Measurements from ENCODE around the gene FILIP1.

FILIP1 gene

DNA sequence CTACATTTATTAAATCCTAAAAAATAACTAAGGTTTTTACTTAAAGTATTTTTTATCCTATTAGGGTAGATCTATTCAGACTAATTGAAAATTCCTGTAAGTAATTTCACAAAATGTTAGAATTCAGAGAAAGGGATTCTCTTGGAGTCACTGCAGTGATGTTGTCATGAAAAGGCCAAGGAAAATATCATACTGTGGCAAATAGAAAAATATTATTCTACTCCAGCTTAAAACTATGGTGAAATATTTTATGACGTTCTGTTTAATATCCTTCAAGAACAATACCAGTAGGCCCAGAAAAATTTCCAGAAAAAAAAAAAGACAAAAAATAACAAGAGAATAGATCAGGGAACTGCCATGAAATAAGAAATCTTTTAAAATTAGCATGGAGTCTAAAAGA lies 73.6 kb downstream of the FILIP1 start:
- no peak for TF ChIP-seq EZH2phosphoT487 (IDR thresholded peaks at IDR 0.05; ENCODE audit: borderline replicate concordance)
- TF ChIP-seq, protein P1, sequence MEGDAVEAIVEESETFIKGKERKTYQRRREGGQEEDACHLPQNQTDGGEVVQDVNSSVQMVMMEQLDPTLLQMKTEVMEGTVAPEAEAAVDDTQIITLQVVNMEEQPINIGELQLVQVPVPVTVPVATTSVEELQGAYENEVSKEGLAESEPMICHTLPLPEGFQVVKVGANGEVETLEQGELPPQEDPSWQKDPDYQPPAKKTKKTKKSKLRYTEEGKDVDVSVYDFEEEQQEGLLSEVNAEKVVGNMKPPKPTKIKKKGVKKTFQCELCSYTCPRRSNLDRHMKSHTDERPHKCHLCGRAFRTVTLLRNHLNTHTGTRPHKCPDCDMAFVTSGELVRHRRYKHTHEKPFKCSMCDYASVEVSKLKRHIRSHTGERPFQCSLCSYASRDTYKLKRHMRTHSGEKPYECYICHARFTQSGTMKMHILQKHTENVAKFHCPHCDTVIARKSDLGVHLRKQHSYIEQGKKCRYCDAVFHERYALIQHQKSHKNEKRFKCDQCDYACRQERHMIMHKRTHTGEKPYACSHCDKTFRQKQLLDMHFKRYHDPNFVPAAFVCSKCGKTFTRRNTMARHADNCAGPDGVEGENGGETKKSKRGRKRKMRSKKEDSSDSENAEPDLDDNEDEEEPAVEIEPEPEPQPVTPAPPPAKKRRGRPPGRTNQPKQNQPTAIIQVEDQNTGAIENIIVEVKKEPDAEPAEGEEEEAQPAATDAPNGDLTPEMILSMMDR (conservative IDR thresholded peaks at IDR 0.05; ENCODE audit: low read length) = no peak
- H4K20me1 ChIP-seq (ENCODE audit: insufficient read depth, low read length, poor library complexity, severe bottlenecking) = no peaks in the 10 kb centered on the region
- H3K4me2 ChIP-seq (ENCODE audit: low read depth, low read length, poor library complexity, severe bottlenecking) = no peak overlapping the region
- H3K9me2 ChIP-seq (replicated peaks; ENCODE audit: low read depth, low read length) = no peaks in the 10 kb centered on the region
- H3K9me3 ChIP-seq (ENCODE audit: insufficient read depth, low read depth, low read length) = no peaks in the 10 kb centered on the region
- no peaks in the 10 kb centered on the region for H3K36me3 ChIP-seq (ENCODE audit: insufficient read depth, low read length)
- no peak overlapping the region for H2AFZ ChIP-seq (ENCODE audit: low read length)
- H3K4me3 ChIP-seq (ENCODE audit: low read length, poor library complexity, severe bottlenecking) = no peak overlapping the region
- no peaks in the 10 kb centered on the region for H3F3A ChIP-seq (ENCODE audit: low read depth)
- H3K27me3 ChIP-seq (ENCODE audit: insufficient read depth, low read length, poor library complexity, severe bottlenecking) = no peaks in the 10 kb centered on the region
- H3K4me1 ChIP-seq (ENCODE audit: insufficient read depth, low read length, poor library complexity, severe bottlenecking) = no peaks in the 10 kb centered on the region
- H3K79me2 ChIP-seq (ENCODE audit: insufficient read depth, low read length) = no peaks in the 10 kb centered on the region
- H3K9ac ChIP-seq (ENCODE audit: low read depth, low read length, poor library complexity, severe bottlenecking) = no peak overlapping the region

DNA sequence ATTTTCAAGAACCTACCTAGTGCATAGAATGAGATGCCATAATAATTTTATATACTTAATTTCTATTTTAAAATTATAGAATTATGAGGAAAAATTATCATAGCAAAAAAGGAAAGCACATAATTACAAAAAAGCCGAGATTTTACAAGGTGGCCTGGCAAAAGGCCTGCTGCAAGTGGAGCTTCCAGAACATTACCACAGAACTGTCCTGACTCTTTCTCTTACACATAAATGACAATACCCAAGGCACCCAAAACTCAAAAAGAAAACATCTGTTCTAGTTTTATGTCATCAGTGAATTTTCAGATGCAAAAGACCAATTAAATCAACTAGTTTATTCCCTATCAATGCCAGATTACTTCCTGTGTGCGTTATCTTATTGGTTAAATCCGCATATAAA lies 74.2 kb downstream of the FILIP1 start:
- H3K36me3 ChIP-seq (ENCODE audit: insufficient read depth, low read length) = no peaks in the 10 kb centered on the region
- H3K9ac ChIP-seq (ENCODE audit: low read depth, low read length, poor library complexity, severe bottlenecking) = no peak overlapping the region
- H3K4me2 ChIP-seq (ENCODE audit: low read depth, low read length, poor library complexity, severe bottlenecking) = no peak overlapping the region
- no peaks in the 10 kb centered on the region for H3K9me3 ChIP-seq (ENCODE audit: insufficient read depth, low read depth, low read length)
- H3K79me2 ChIP-seq (ENCODE audit: insufficient read depth, low read length) = no peaks in the 10 kb centered on the region
- H3K4me1 ChIP-seq (ENCODE audit: insufficient read depth, low read length, poor library complexity, severe bottlenecking) = no peaks in the 10 kb centered on the region
- H3K9me2 ChIP-seq (replicated peaks; ENCODE audit: low read depth, low read length) = no peaks in the 10 kb centered on the region
- no peaks in the 10 kb centered on the region for H4K20me1 ChIP-seq (ENCODE audit: insufficient read depth, low read length, poor library complexity, severe bottlenecking)
- no peak overlapping the region for H2AFZ ChIP-seq (ENCODE audit: low read length)
- H3K4me3 ChIP-seq (ENCODE audit: low read length, poor library complexity, severe bottlenecking) = no peak overlapping the region
- H3K27me3 ChIP-seq (ENCODE audit: insufficient read depth, low read length, poor library complexity, severe bottlenecking) = no peaks in the 10 kb centered on the region
- no peaks in the 10 kb centered on the region for H3F3A ChIP-seq (ENCODE audit: low read depth)
- TF ChIP-seq, protein P1 (conservative IDR thresholded peaks at IDR 0.05; ENCODE audit: low read length) = no peak
- TF ChIP-seq EZH2phosphoT487 (IDR thresholded peaks at IDR 0.05; ENCODE audit: borderline replicate concordance) = no peak

DNA sequence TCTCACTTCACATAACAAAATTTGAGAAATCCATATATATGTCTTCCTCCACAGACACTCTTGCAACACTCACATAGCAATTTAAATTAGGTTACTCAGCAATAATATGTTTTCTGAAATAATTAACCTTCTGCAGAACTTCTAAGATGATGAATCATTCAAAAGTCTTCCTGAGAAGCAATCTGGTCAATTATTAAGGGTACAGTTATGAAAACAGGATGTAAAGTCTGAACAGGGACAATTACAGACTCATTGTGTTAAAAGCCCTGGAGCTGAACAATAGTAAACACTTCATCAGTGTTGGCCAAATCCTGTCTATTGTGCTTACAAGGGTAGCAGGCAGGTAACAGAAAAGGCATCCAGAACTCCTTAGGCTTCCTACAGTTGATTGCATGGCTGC lies 75.4 kb downstream of the FILIP1 start:
- Histone ChIP-seq H3K4me2 (ENCODE audit: low read depth, low read length, poor library complexity, severe bottlenecking) (no peak overlapping the region), H3K9ac (ENCODE audit: low read depth, low read length, poor library complexity, severe bottlenecking) (no peak overlapping the region), H3K4me1 (ENCODE audit: insufficient read depth, low read length, poor library complexity, severe bottlenecking) (no peaks in the 10 kb centered on the region), H2AFZ (ENCODE audit: low read length) (no peak overlapping the region), H3F3A (ENCODE audit: low read depth) (no peaks in the 10 kb centered on the region), H4K20me1 (ENCODE audit: insufficient read depth, low read length, poor library complexity, severe bottlenecking) (no peaks in the 10 kb centered on the region), H3K79me2 (ENCODE audit: insufficient read depth, low read length) (no peaks in the 10 kb centered on the region), H3K36me3 (ENCODE audit: insufficient read depth, low read length) (no peaks in the 10 kb centered on the region), H3K9me3 (ENCODE audit: insufficient read depth, low read depth, low read length) (no peaks in the 10 kb centered on the region), H3K9me2 (replicated peaks; ENCODE audit: low read depth, low read length) (no peaks in the 10 kb centered on the region), H3K27me3 (ENCODE audit: insufficient read depth, low read length, poor library complexity, severe bottlenecking) (no peaks in the 10 kb centered on the region), H3K4me3 (ENCODE audit: low read length, poor library complexity, severe bottlenecking) (no peak overlapping the region)
- no peak for TF ChIP-seq EZH2phosphoT487 (IDR thresholded peaks at IDR 0.05; ENCODE audit: borderline replicate concordance)
- TF ChIP-seq, protein P1 (conservative IDR thresholded peaks at IDR 0.05; ENCODE audit: low read length) = no peak

Measured in Loucy (cell line).